GM12878 (cell line): Measurements from ENCODE around the gene DCN. TPM values are rescaled to one million over a fixed set of nuclear protein-coding genes. Genes with fewer than 3 reads are reported as not detected.

Source experiments
- ATAC-seq: fragments of 200-7000 bp; cut with Tn5 transposase; 3 replicates; pipeline ENCODE4 v1.9.1; 2020; ENCODE audit warnings: mild to moderate bottlenecking, moderate library complexity
- BruUV-seq: library from RNA; stranded (reverse); fragments of 400-500 nt; replicated peaks from 2 replicates; lab custom pipeline; 2021; lab: Mats Ljungman, UMichigan
- CTCF ChIA-PET: fragments of 300-600 bp; sonication (Branson Sonifier 250); formaldehyde crosslinking; extraction: SDS; loops from one replicate; lab custom pipeline; 2021; ENCODE audit warnings: inconsistent platforms; lab: Yijun Ruan, JAX
- POLR2A ChIA-PET: fragments of 350-600 bp; formaldehyde crosslinking; extraction: SDS; loops from one replicate; lab custom pipeline; 2021; ENCODE audit warnings: inconsistent platforms; lab: Charles Lee
- RAD21 ChIA-PET: fragments of 300-600 bp; sonication (Branson Sonifier 250); formaldehyde crosslinking; loops from one replicate; lab custom pipeline; 2023; ENCODE audit warnings: antibody characterized with exemption; ENCODE audit not compliant: unreplicated experiment; lab: Charles Lee
- SMC1A ChIA-PET: fragments of 300-600 bp; sonication (Branson Sonifier 250); formaldehyde crosslinking; loops from one replicate; lab custom pipeline; 2023; ENCODE audit not compliant: unreplicated experiment, uncharacterized antibody; lab: Charles Lee
- DNase-seq: peaks from one replicate; pipeline ENCODE4 v3.0.0-alpha.2; 2011; ENCODE audit warnings: low read depth, low spot score
- FAIRE-seq: peaks from 3 replicates; lab custom pipeline; 2011; peaks lifted over from hg19 to GRCh38; lab: Jason Lieb, UNC
- H2AFZ ChIP-seq: 2 replicates; pipeline ENCODE4 v1.6.0; 2011; ENCODE audit warnings: low read depth, low read length, control low read depth; ENCODE audit not compliant: control insufficient read depth
- H3K27ac ChIP-seq: 2 replicates; pipeline ENCODE4 v1.5.1; 2011; ENCODE audit warnings: control low read depth; ENCODE audit not compliant: control insufficient read depth, insufficient read depth
- H3K27me3 ChIP-seq, 2 experiments: replicated peaks in 1 of 2; 2 replicates each; pipeline versions ENCODE4 v1.6.0 to v1.6.1; 2011; ENCODE audit warnings: low read length in 1 of 2; ENCODE audit not compliant: control insufficient read depth in 2 of 2, insufficient read depth in 2 of 2
- H3K36me3 ChIP-seq, 2 experiments: 2 replicates each; pipeline ENCODE4 v1.5.1; 2011; ENCODE audit warnings: low read length in 1 of 2; ENCODE audit not compliant: control insufficient read depth in 2 of 2, insufficient read depth in 2 of 2
- H3K4me1 ChIP-seq: 2 replicates; pipeline ENCODE4 v1.6.1; 2011; ENCODE audit warnings: mild to moderate bottlenecking, low read length, moderate library complexity, mixed read lengths; ENCODE audit not compliant: control insufficient read depth, insufficient read depth
- H3K4me2 ChIP-seq: 2 replicates; pipeline ENCODE4 v1.6.0; 2011; ENCODE audit warnings: control low read depth; ENCODE audit not compliant: control insufficient read depth, insufficient read depth
- H3K4me3 ChIP-seq: fragments of 200-600 bp; sonication (generic); 2 replicates; pipeline ENCODE4 v1.5.1; 2016
- H3K79me2 ChIP-seq: 2 replicates; pipeline ENCODE4 v1.6.0; 2011; ENCODE audit warnings: low read length; ENCODE audit not compliant: control insufficient read depth, insufficient read depth
- H3K9ac ChIP-seq: 2 replicates; pipeline ENCODE4 v1.8.0; 2011; ENCODE audit warnings: low read length, control low read depth, mixed read lengths; ENCODE audit not compliant: control insufficient read depth, insufficient read depth
- H3K9me3 ChIP-seq: replicated peaks from 3 replicates; pipeline ENCODE4 v1.5.1; 2011; ENCODE audit warnings: mild to moderate bottlenecking, low read length; ENCODE audit not compliant: control insufficient read depth, insufficient read depth
- H4K20me1 ChIP-seq: 2 replicates; pipeline ENCODE4 v1.6.0; 2011; ENCODE audit not compliant: control insufficient read depth, insufficient read depth
- BRCA1 ChIP-seq: IDR thresholded peaks from 2 replicates; pipeline ENCODE4 v1.6.1; 2011; ENCODE audit warnings: low read depth, low read length, improper control_type of control experiment
- CREB1 ChIP-seq: IDR thresholded peaks from 2 replicates; pipeline ENCODE4 v1.6.1; 2012; ENCODE audit warnings: low read depth, mild to moderate bottlenecking, inconsistent platforms
- FOXM1 ChIP-seq: IDR thresholded peaks from 2 replicates; pipeline ENCODE4 v1.6.1; 2012; ENCODE audit warnings: low read depth, mild to moderate bottlenecking, inconsistent platforms, low read length, moderate library complexity
- HCFC1 ChIP-seq: fragments of 150-350 bp; IDR thresholded peaks from 2 replicates; pipeline ENCODE4 v1.6.1; 2014; ENCODE audit warnings: low read length
- IKZF2 ChIP-seq, 2 experiments: fragments of 450-650 bp; IDR thresholded peaks; 2 replicates each; pipeline ENCODE4 v1.6.1; 2017; ENCODE audit warnings: mild to moderate bottlenecking in 2 of 2, moderate library complexity in 2 of 2
- IRF3 ChIP-seq: fragments of 450-650 bp; IDR thresholded peaks from 2 replicates; pipeline ENCODE4 v1.6.1; 2014; ENCODE audit warnings: mild to moderate bottlenecking
- IRF4 ChIP-seq: IDR thresholded peaks from 2 replicates; pipeline ENCODE4 v1.6.1; 2011; ENCODE audit warnings: low read depth, low read length
- LARP7 ChIP-seq: fragments of 450-650 bp; IDR thresholded peaks from 2 replicates; pipeline ENCODE4 v1.6.1; 2017; ENCODE audit warnings: mild to moderate bottlenecking
- NFYB ChIP-seq: IDR thresholded peaks from 2 replicates; pipeline ENCODE4 v1.6.1; 2011; ENCODE audit warnings: low read depth, mild to moderate bottlenecking, low read length, improper control_type of control experiment, moderate library complexity; ENCODE audit not compliant: insufficient read depth
- NKRF ChIP-seq: fragments of 450-650 bp; conservative IDR thresholded peaks from 2 replicates; pipeline ENCODE4 v1.6.1; 2017; ENCODE audit warnings: mild to moderate bottlenecking, moderate library complexity
- NR2F1 ChIP-seq: fragments of 450-650 bp; conservative IDR thresholded peaks from 2 replicates; pipeline ENCODE4 v1.6.1; 2017; ENCODE audit warnings: mild to moderate bottlenecking
- RAD21 ChIP-seq: IDR thresholded peaks from 2 replicates; pipeline ENCODE4 v1.6.1; 2011; ENCODE audit warnings: mild to moderate bottlenecking, low read depth, low read length, moderate library complexity; ENCODE audit not compliant: insufficient read depth
- RBBP5 ChIP-seq: fragments of 200-600 bp; sonication (generic); conservative IDR thresholded peaks from 2 replicates; pipeline ENCODE4 v1.6.1; 2016
- REST ChIP-seq: IDR thresholded peaks from 2 replicates; pipeline ENCODE4 v1.6.1; 2012; ENCODE audit warnings: mild to moderate bottlenecking, low read depth, low read length
- SMAD5 ChIP-seq: IDR thresholded peaks from 2 replicates; pipeline ENCODE4 v1.6.1; 2016; ENCODE audit warnings: antibody characterized with exemption, low read depth
- SRF ChIP-seq, 2 experiments: IDR thresholded peaks; 2 replicates each; pipeline ENCODE4 v1.6.1; 2011; ENCODE audit warnings: low read depth in 2 of 2, low read length in 2 of 2, mild to moderate bottlenecking in 1 of 2, moderate library complexity in 1 of 2
- TBL1XR1 ChIP-seq: IDR thresholded peaks from 2 replicates; pipeline ENCODE4 v1.6.1; 2012; ENCODE audit warnings: low read depth, low read length, improper control_type of control experiment
- YBX1 ChIP-seq: fragments of 450-650 bp; IDR thresholded peaks from 2 replicates; pipeline ENCODE4 v1.6.1; 2016; ENCODE audit warnings: antibody characterized with exemption
- WGBS: methylation state at CpG from one replicate; pipeline ENCODE4 v1.1.6; 2016; ENCODE audit warnings: low lambda C conversion rate; ENCODE audit not compliant: insufficient replicate concordance, insufficient coverage; ENCODE audit errors: missing lambda C conversion rate; 5-methylcytosine and 5-hydroxymethylcytosine counted together
- in situ Hi-C: fragments of 300-500 bp; cut with MboI; formaldehyde crosslinking; loops from 9 replicates; pipeline ENCODE4 v1.14.3; 2018; ENCODE audit warnings: mixed read lengths
- intact Hi-C: fragments of 100-400 bp; cut with micrococcal nuclease; formaldehyde crosslinking; loops from one replicate; pipeline ENCODE4 v1.14.2; 2022; ENCODE audit not compliant: unreplicated experiment
- polyA plus RNA-seq, 11 experiments: library from polyadenylated mRNA; depleted of rRNA in 4 of 11; unstranded in 6 of 11; stranded (reverse) in 5 of 11; fragments of >200 nt; fragmentation: Nextera tagmentation in 4 of 11; fragmentation: Illumina TruSeq in 1 of 11; extraction: Ambion mirVana in 4 of 11; extraction: Trizol in 1 of 11; gene quantifications; 1 replicate in 1 of 11; 2 replicates in 10 of 11; pipeline versions ENCODE4 v1.2.1 to v1.2.3, GENCODE V29; 2011 to 2016; ENCODE audit warnings: inconsistent platforms in 2 of 11, missing spikeins in 2 of 11, low read depth in 1 of 11
- total RNA-seq, 4 experiments: library from RNA; depleted of rRNA in 3 of 4; stranded (reverse); fragments of >200 nt in 3 of 4; fragmentation: Illumina TruSeq in 1 of 4; extraction: Trizol in 1 of 4; gene quantifications; 2 replicates each; pipeline versions ENCODE4 v1.2.1 to v1.2.3, GENCODE V29; 2013 to 2021

The DCN gene
- total and polyA plus RNA-seq, 10 of the 15 experiments (the other 5 are each of a cell fraction or from before 2014, with no cell fraction given): 0.07 to 2.1 (median 0.75) TPM; not detected in 6

- ChIA-PET POLR2A (no interaction called here), RAD21 (no interaction called here), CTCF (interaction anchor here (1.1 to 4.2 kb wide), 2 partner anchors 9 to 123 kb away, joined by 4 to 23 read pairs; partner anchors contain the start of gene LUM), SMC1A (interaction anchor here (0.9 kb wide), 1 partner anchor 162 kb away, joined by 3 read pairs; no protein-coding TSS in a partner anchor)
- ATAC-seq: no peak
- H3K9ac ChIP-seq: no peak overlapping the region
- in situ Hi-C loops (no loop called here), intact Hi-C loops (no loop called here)
- no peak for FAIRE-seq
- no peak for DNase-seq
- no peak overlapping the region for H3K4me2 ChIP-seq
- no peak overlapping the region for H3K27ac ChIP-seq
- H3K4me3 ChIP-seq: no peak overlapping the region
- H3K9me3 ChIP-seq: no peaks in the 10 kb centered on the region
- no peak for TF ChIP-seq NKRF
- TF ChIP-seq RBBP5: no peak
- TF ChIP-seq IKZF2 (IDR thresholded peaks at IDR 0.05): no peak
- no peak for TF ChIP-seq HCFC1
- TF ChIP-seq BRCA1: no peak
- TF ChIP-seq LARP7: no peak
- TF ChIP-seq SRF (IDR thresholded peaks at IDR 0.05; ENCODE audit: low read depth in 2 of 2, low read length in 2 of 2): no peak
- TF ChIP-seq NFYB: no peak
- no peak for TF ChIP-seq FOXM1
- no peak for TF ChIP-seq SMAD5
- TF ChIP-seq IRF4: no peak
- no peak for TF ChIP-seq NR2F1
- TF ChIP-seq REST: no peak
- TF ChIP-seq CREB1: no peak
- TF ChIP-seq YBX1: no peak
- TF ChIP-seq IRF3: no peak
- no peak for TF ChIP-seq RAD21
- no peak for TF ChIP-seq TBL1XR1
- no peaks in the 10 kb centered on the region for H3K36me3 ChIP-seq
- no peak overlapping the region for H2AFZ ChIP-seq
- no peaks in the 10 kb centered on the region for H3K27me3 ChIP-seq
- no peaks in the 10 kb centered on the region for H3K4me1 ChIP-seq
- 12% methylated on average over 2 of the region's 2 CpGs for WGBS
- no peaks in the 10 kb centered on the region for H3K79me2 ChIP-seq
- no peaks in the 10 kb centered on the region for H4K20me1 ChIP-seq
- BruUV-seq: no TSS peak
These were observed 81.7 kb downstream of the DCN start for GRCh38 chr12:91100906-91101305.
